ENCODE data around the gene FAM163B. TPM values are rescaled to one million over a fixed set of nuclear protein-coding genes. Genes with fewer than 3 reads are reported as not detected.

FAM163B gene
- polyA plus RNA-seq, 1 of the 3 experiments (the other 2 are of a cell fraction), result 0.05 TPM

GRCh38 chr9:133536080-133536479 is 73.1 kb downstream of the FAM163B start:
- H3K4me3 ChIP-seq (ENCODE audit: low read depth in 2 of 2, low read length in 1 of 2), result peak overlapping the region in 1 of 2 experiments; percentile 49; a peak in 2 of 4 replicates
- TF ChIP-seq RAD21 (IDR thresholded peaks at IDR 0.05; ENCODE audit: low read length), result no peak
- TF ChIP-seq NRF1 (IDR thresholded peaks at IDR 0.05; ENCODE audit: low read depth, low read length), result no peak
- TF ChIP-seq JUND (IDR thresholded peaks at IDR 0.05), result no peak
- TF ChIP-seq PBX3 (IDR thresholded peaks at IDR 0.05), result no peak
- TF ChIP-seq MXI1 (IDR thresholded peaks at IDR 0.05; ENCODE audit: low read depth, low read length), result no peak
- no peak for TF ChIP-seq FOSL2 (IDR thresholded peaks at IDR 0.05; ENCODE audit: borderline replicate concordance, low read depth)
- TF ChIP-seq MEF2A (IDR thresholded peaks at IDR 0.05; ENCODE audit: borderline replicate concordance, low read depth), result no peak
- no peak for TF ChIP-seq RCOR1 (IDR thresholded peaks at IDR 0.05; ENCODE audit: low read length)
- peak overlapping the region in 1 of 2 experiments; percentile 100; a peak in 2 of 4 replicates for H3K27ac ChIP-seq (ENCODE audit: low read depth in 2 of 2, low read length in 1 of 2)
- no peaks in the 10 kb centered on the region for H3K9me3 ChIP-seq
- no peaks in the 10 kb centered on the region for H3K36me3 ChIP-seq (replicated peaks in 1 of 2; ENCODE audit: control insufficient read depth in 1 of 2, insufficient read depth in 2 of 2, low read length in 1 of 2)
- CTCF ChIA-PET, result interaction anchor here (0.8 to 1.3 kb wide), 6 partner anchors 8 to 45 kb away, joined by 3 to 5 read pairs (median 3); no protein-coding TSS in a partner anchor
- H3K9me2 ChIP-seq, result no peaks in the 10 kb centered on the region
- POLR2A ChIA-PET, result interaction anchor here (0.7 to 10.7 kb wide), 5 partner anchors 9 to 100 kb away, joined by 3 to 150 read pairs (median 4); partner anchors contain the start of gene DBH
- no peaks in the 10 kb centered on the region for H3F3A ChIP-seq (replicated peaks; ENCODE audit: insufficient read depth)
- no peak overlapping the region for H3K4me2 ChIP-seq
- no peaks in the 10 kb centered on the region for H4K20me1 ChIP-seq (ENCODE audit: insufficient read depth)
- H3K9ac ChIP-seq, result no peak overlapping the region
- no peak overlapping the region for H2AFZ ChIP-seq (ENCODE audit: low read depth)
- DNase-seq, result no peak
- WGBS (ENCODE audit: low lambda C conversion rate), result 83% methylated on average over 4 of the region's 11 CpGs
- H3K79me2 ChIP-seq (ENCODE audit: insufficient read depth), result no peaks in the 10 kb centered on the region
- peaks cover 0 to 63% of the 10 kb centered on the region in 2 experiments; a peak in 3 of 4 replicates for H3K4me1 ChIP-seq (ENCODE audit: control insufficient read depth in 1 of 2, insufficient read depth in 2 of 2, low read depth in 1 of 2, low read length in 1 of 2)
- no peaks in the 10 kb centered on the region for H3K27me3 ChIP-seq (ENCODE audit: insufficient read depth)

- DNase-seq, result no peak
- Histone ChIP-seq H3K36me3 (replicated peaks in 1 of 2; ENCODE audit: control insufficient read depth in 1 of 2, insufficient read depth in 2 of 2, low read length in 1 of 2) (no peaks in the 10 kb centered on the region), H3F3A (replicated peaks; ENCODE audit: insufficient read depth) (no peaks in the 10 kb centered on the region), H3K4me2 (no peak overlapping the region), H3K4me1 (ENCODE audit: control insufficient read depth in 1 of 2, insufficient read depth in 2 of 2, low read depth in 1 of 2, low read length in 1 of 2) (peaks cover 0 to 70% of the 10 kb centered on the region in 2 experiments; a peak in 3 of 4 replicates), H3K27me3 (ENCODE audit: insufficient read depth) (no peaks in the 10 kb centered on the region), H4K20me1 (ENCODE audit: insufficient read depth) (no peaks in the 10 kb centered on the region), H2AFZ (ENCODE audit: low read depth) (no peak overlapping the region), H3K4me3 (ENCODE audit: low read depth in 2 of 2, low read length in 1 of 2) (peak overlapping the region in 1 of 2 experiments; percentile 49; a peak in 2 of 4 replicates), H3K9me2 (no peaks in the 10 kb centered on the region), H3K79me2 (ENCODE audit: insufficient read depth) (no peaks in the 10 kb centered on the region), H3K9me3 (no peaks in the 10 kb centered on the region), H3K27ac (ENCODE audit: low read depth in 2 of 2, low read length in 1 of 2) (peak overlapping the region in 1 of 2 experiments; percentile 100; a peak in 2 of 4 replicates), H3K9ac (no peak overlapping the region)
- ChIA-PET POLR2A (interaction anchor here (1.0 to 10.7 kb wide), 15 partner anchors 9 to 131 kb away, joined by 3 to 150 read pairs (median 12); partner anchors contain the start of genes DBH and FAM163B), CTCF (interaction anchor here (0.8 to 5.8 kb wide), 6 partner anchors 16 to 116 kb away, joined by 3 to 51 read pairs (median 4); partner anchors contain the start of gene DBH)
- 29% methylated on average over 3 of the region's 13 CpGs for WGBS (ENCODE audit: low lambda C conversion rate)
- no peak for TF ChIP-seq EP300 (IDR thresholded peaks at IDR 0.05; ENCODE audit: borderline replicate concordance in 1 of 2, low read depth in 1 of 2, low read length in 1 of 2)
- TF ChIP-seq IRF3 (IDR thresholded peaks at IDR 0.05; ENCODE audit: low read depth, low read length), result no peak
- no peak for TF ChIP-seq ZBTB33 (IDR thresholded peaks at IDR 0.05; ENCODE audit: borderline replicate concordance, low read depth)
Observed at GRCh38 chr9:133535306-133535877, 73.8 kb downstream of the FAM163B start.

All from SK-N-SH (cell line).